Measurements from ENCODE around the gene KRT83. TPM values are rescaled to one million over a fixed set of nuclear protein-coding genes. Genes with fewer than 3 reads are reported as not detected.

Gene KRT83
- total and polyA plus RNA-seq, 10 of the 15 experiments (the other 5 are each of a cell fraction or from before 2014, with no cell fraction given), result not detected

GRCh38 chr12:52338241-52338960 is 17.2 kb upstream of the KRT83 start:
- no peaks in the 10 kb centered on the region for H3K36me3 ChIP-seq (ENCODE audit: control insufficient read depth in 2 of 2, insufficient read depth in 2 of 2, low read length in 1 of 2)
- ChIA-PET SMC1A (ENCODE audit: uncharacterized antibody, unreplicated experiment) (no interaction called here), POLR2A (no interaction called here), RAD21 (ENCODE audit: unreplicated experiment) (interaction anchor here (0.6 kb wide), 2 partner anchors 316 to 640 kb away, joined by 4 to 5 read pairs; no protein-coding TSS in a partner anchor), CTCF (interaction anchor here (1.2 to 2.6 kb wide), 4 partner anchors 9 to 22 kb away, joined by 3 to 12 read pairs (median 5); no protein-coding TSS in a partner anchor)
- H3K79me2 ChIP-seq (ENCODE audit: control insufficient read depth, insufficient read depth, low read length), result no peaks in the 10 kb centered on the region
- WGBS (ENCODE audit: insufficient coverage, insufficient replicate concordance, low lambda C conversion rate, missing lambda C conversion rate), result 17% methylated on average over 10 of the region's 10 CpGs
- H3K27me3 ChIP-seq (replicated peaks in 1 of 2; ENCODE audit: control insufficient read depth in 2 of 2, insufficient read depth in 2 of 2, low read length in 1 of 2), result peaks cover 0 to 2% of the 10 kb centered on the region in 2 experiments; a peak in 2 of 4 replicates
- H4K20me1 ChIP-seq (ENCODE audit: control insufficient read depth, insufficient read depth), result no peaks in the 10 kb centered on the region
- TF ChIP-seq SMARCA5 (IDR thresholded peaks at IDR 0.05) (no peak), ZBED1 (IDR thresholded peaks at IDR 0.05; ENCODE audit: borderline replicate concordance) (no peak), USF2 (IDR thresholded peaks at IDR 0.05; ENCODE audit: borderline replicate concordance, low read depth, low read length) (no peak), HDGF (IDR thresholded peaks at IDR 0.05) (no peak), KDM1A (IDR thresholded peaks at IDR 0.05; ENCODE audit: borderline replicate concordance) (no peak), ZZZ3 (IDR thresholded peaks at IDR 0.05; ENCODE audit: control insufficient read depth, insufficient read length, low read depth) (no peak), EGR1 (IDR thresholded peaks at IDR 0.05; ENCODE audit: borderline replicate concordance in 1 of 2, low read depth in 2 of 2, low read length in 2 of 2) (no peak), EZH2 (IDR thresholded peaks at IDR 0.05; ENCODE audit: borderline replicate concordance, control insufficient read depth, low read depth, low read length) (no peak), PAX8 (IDR thresholded peaks at IDR 0.05) (no peak), IKZF1 (conservative IDR thresholded peaks at IDR 0.05) (no peak)
- TF ChIP-seq, protein P1, sequence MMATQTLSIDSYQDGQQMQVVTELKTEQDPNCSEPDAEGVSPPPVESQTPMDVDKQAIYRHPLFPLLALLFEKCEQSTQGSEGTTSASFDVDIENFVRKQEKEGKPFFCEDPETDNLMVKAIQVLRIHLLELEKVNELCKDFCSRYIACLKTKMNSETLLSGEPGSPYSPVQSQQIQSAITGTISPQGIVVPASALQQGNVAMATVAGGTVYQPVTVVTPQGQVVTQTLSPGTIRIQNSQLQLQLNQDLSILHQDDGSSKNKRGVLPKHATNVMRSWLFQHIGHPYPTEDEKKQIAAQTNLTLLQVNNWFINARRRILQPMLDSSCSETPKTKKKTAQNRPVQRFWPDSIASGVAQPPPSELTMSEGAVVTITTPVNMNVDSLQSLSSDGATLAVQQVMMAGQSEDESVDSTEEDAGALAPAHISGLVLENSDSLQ (IDR thresholded peaks at IDR 0.05), result no peak
- TF ChIP-seq, protein P2, sequence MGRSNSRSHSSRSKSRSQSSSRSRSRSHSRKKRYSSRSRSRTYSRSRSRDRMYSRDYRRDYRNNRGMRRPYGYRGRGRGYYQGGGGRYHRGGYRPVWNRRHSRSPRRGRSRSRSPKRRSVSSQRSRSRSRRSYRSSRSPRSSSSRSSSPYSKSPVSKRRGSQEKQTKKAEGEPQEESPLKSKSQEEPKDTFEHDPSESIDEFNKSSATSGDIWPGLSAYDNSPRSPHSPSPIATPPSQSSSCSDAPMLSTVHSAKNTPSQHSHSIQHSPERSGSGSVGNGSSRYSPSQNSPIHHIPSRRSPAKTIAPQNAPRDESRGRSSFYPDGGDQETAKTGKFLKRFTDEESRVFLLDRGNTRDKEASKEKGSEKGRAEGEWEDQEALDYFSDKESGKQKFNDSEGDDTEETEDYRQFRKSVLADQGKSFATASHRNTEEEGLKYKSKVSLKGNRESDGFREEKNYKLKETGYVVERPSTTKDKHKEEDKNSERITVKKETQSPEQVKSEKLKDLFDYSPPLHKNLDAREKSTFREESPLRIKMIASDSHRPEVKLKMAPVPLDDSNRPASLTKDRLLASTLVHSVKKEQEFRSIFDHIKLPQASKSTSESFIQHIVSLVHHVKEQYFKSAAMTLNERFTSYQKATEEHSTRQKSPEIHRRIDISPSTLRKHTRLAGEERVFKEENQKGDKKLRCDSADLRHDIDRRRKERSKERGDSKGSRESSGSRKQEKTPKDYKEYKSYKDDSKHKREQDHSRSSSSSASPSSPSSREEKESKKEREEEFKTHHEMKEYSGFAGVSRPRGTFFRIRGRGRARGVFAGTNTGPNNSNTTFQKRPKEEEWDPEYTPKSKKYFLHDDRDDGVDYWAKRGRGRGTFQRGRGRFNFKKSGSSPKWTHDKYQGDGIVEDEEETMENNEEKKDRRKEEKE (IDR thresholded peaks at IDR 0.05), result no peak
- no peak overlapping the region for H3K27ac ChIP-seq (ENCODE audit: control insufficient read depth, insufficient read depth)
- no peak overlapping the region for H3K9ac ChIP-seq (ENCODE audit: control insufficient read depth, insufficient read depth, low read length)
- intact Hi-C loops (cut with micrococcal nuclease; ENCODE audit: unreplicated experiment) (no loop called here), in situ Hi-C loops (cut with MboI) (no loop called here)
- FAIRE-seq (no peak), ATAC-seq (no peak), DNase-seq (ENCODE audit: low read depth, low spot score) (no peak)
- H3K4me3 ChIP-seq, result no peak overlapping the region
- H3K4me2 ChIP-seq (ENCODE audit: control insufficient read depth, insufficient read depth), result no peak overlapping the region
- H3K4me1 ChIP-seq (ENCODE audit: control insufficient read depth, insufficient read depth, low read length), result no peaks in the 10 kb centered on the region
- no TSS peak for BruUV-seq (replicated peaks)
- no peaks in the 10 kb centered on the region; the same call in 2 of the 3 replicates for H3K9me3 ChIP-seq (replicated peaks; ENCODE audit: control insufficient read depth, insufficient read depth, low read length)
- H2AFZ ChIP-seq (ENCODE audit: control insufficient read depth, low read depth, low read length), result no peak overlapping the region

Data from GM12878 (cell line).